Uterus (tissue), 2 donors: ENCODE measurements around the gene SLC31A2.

Source experiments
- CTCF ChIP-seq, 4 experiments: fragments of 200-600 bp in 2 of 4; fragments of 450-650 bp in 2 of 4; sonication (generic) in 2 of 4; IDR thresholded peaks; one replicate each; pipeline ENCODE4 v1.5.1; 2016 to 2019; ENCODE audit warnings: antibody characterized with exemption in 4 of 4, mild to moderate bottlenecking in 2 of 4, moderate library complexity in 1 of 4
- POLR2A ChIP-seq, 2 donors: fragments of 450-650 bp; IDR thresholded peaks; one replicate each; pipeline ENCODE4 v1.6.1; 2016; ENCODE audit warnings: antibody characterized with exemption in 2 of 2, mild to moderate bottlenecking in 1 of 2, moderate library complexity in 1 of 2

- TF ChIP-seq CTCF (IDR thresholded peaks at IDR 0.05): no peak
- no peak for TF ChIP-seq POLR2A (IDR thresholded peaks at IDR 0.05)
These were observed 3.7 kb downstream of the SLC31A2 start for GRCh38 chr9:113154471-113154870.
